Measurements from ENCODE around the gene GPNMB.

GRCh38 chr7:23234569-23235296, 11.8 kb upstream of the GPNMB start:
- TF ChIP-seq CTCF (IDR thresholded peaks at IDR 0.05) (no peak), POLR2A (IDR thresholded peaks at IDR 0.05) (no peak)
